ENCODE results near the gene MCRIP2.
A peak's percentile ranks its signal among the peaks of the same experiment; 100 is the strongest.
"Not testable (repeated sequence)": the region's sequence is repeated elsewhere in the genome, so short reads cannot be mapped to it uniquely, and the experiment has no call there.

Gene MCRIP2, protein sequence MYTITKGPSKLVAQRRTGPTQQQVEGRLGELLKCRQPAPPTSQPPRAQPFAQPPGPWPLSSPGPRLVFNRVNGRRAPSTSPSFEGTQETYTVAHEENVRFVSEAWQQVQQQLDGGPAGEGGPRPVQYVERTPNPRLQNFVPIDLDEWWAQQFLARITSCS

DNA sequence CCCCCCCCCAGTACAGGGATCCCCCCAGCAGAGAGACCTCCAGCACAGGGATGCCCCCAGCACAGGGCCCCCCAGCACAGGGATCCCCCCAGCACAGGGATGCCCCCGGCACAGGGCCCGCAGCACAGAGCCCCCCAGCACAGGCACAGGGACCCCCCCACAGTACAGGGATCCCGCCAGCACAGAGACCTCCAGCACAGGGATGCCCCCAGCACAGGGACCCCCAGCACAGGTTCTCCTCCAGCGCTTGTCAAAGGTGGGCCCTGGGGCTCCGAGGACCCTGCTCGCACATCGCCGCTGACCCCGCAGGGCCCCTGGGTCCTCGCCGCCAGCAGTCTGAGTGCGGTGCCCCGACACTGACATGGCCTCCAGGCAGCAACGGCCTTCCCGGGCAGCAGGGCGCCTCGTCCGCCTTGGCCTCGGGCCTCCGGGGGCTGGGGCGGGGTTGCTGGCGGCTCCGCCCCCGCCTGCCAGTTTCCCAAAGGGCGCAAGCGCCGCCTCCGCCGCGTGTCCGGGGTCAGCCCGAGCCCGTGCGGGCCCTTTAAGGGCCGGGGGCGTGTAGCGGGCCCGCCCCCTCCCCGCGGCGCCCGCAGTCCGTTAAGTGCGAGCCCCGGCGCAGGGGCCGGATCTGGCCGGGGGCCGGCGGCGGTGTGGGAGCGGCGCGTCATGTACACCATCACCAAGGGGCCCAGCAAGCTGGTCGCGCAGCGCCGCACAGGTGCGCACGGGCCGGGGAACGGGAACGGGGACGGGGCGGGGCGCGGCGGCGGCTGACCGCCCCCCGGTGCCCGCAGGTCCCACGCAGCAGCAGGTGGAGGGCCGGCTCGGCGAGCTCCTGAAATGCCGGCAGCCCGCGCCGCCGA, at the start of gene MCRIP2:
TSS of gene MCRIP2 (plus strand) at position 503 of the 863 bp plus-strand sequence. CDS start at position 667, 164 bp downstream.
- DNase-seq: peak; percentile 22 to 46

DNA sequence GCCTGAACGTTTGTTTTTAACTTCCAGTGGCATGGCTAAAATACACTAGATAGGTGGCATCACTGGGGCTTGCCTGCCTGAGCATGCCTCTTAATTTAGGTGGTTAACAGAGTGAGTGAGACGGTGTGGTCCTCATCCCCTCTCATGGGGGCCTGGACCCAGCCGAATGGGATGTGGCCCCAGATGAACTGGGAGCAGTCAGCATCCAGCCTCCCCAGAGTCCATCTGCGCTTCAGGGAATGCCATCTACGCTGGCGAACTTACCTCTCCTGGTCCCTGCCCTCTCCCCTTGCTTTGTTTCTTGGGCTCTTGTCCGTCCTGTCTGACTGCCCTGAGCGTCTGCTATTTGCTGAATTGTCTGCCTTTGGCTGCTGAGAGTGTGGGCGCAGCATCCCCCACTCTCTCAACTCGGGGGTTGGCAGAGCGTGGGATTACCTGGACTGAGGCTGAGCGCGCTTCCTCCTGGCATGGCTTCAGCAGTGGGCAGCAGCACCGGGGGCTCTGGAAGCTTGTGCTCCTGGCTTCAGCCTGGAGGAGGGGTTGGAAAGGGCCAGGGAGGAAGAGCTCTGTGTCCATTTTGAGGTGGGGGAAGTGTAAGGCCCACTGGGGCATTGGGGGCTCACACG, 49.6 kb upstream of the MCRIP2 start:
- no peak for DNase-seq

DNA sequence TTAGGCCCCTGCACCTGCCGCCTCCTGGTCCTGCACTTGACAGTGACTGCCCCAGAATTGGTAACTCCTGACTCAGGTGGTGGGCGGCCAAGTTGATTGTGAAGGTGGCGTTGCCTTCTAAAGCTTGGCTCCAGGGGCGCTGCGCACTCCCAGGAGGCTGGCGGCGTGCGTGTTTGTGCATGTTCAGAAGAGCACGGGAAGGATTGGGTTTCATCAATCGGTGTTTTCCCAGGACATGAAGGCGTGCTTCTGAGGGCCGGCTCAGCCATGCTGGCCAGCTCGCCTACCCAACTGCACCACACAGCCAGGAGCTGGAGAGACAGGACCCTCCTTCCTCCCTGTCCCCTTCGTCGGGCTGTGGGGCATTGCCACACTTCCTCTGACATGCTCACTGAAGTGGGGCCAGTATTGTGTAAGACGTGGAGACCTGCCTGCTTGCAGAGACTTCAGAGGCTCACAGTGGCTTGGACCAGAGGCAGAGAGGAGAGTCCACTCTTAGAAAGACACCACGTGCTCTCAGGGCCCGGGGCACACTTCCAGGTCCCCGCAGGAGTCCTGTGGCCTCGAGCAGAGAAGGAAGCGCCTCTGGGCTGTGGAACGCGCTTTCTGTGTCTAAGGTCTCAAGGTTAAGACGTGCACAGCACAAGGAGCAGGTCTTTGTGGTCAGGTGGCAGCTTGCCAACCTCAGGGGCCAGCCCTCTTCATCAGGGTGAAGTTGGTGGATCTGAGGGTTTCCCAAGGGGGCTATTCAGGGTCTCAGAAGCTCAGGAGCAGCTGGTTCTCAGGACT, 48.9 kb upstream of the MCRIP2 start:
- DNase-seq: peak; percentile 48 to 62

DNA sequence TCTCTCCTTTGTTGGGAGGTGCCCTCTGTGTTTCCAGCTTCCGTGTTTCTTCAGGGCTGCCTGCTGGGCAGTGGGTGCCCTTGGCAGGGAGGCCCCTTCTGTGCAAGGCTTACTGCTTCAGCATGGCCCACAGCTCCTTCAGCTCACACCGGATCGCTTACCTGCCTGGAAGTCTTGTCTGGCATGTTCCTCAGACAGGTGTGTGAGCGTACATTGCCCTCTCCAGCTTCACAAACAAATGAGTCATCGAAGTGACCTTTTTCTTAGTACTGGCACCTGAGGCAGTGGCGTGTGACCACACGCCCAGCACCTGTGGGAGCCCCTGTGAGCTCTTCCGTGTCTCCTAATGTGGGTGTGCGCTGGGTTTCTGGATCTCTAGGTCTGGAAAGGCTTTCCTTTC, 48.2 kb upstream of the MCRIP2 start:
- DNase-seq: no peak

DNA sequence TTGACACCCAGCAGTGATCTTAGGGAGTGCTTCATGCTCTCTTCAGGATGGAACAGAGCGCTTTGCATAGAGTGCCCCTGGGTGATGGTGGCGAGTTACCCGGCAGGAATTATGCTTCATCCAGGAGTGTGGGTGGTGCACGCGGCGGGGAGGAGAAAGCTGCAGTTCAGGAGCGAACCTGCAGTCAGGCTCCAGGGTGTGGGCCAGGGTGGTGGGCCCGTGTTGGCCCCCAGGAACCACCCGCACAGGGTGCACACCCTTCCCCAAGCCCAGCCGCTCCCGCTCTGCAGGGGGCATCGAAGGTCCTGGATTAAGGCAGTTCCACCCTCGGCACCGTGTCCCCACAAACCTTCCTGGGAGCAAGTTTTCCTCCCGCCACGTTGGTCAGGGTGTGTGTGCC, 47.8 kb upstream of the MCRIP2 start:
- DNase-seq: no peak

DNA sequence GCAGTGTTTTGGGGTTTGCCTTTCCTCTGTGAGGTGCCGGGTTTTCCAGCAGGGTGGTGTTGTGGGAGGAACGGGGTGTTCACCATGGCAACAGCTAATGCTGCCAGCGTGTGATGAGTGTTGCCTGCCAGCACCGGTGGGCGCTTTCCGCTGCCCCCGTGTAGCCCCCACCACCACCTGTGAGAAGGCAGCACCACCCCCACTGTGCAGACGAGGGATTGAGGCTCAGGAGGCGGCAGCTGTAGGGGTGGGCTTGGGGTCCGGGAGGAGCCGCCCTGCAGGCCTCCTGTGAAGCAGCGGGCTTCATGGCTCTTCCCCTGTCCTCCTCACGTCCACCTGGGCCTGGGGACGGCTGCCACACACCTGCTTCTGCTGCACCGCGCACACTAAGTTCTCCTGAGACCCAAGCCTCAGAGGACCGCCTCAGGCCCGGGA, 46.5 kb upstream of the MCRIP2 start:
- no peak for DNase-seq

DNA sequence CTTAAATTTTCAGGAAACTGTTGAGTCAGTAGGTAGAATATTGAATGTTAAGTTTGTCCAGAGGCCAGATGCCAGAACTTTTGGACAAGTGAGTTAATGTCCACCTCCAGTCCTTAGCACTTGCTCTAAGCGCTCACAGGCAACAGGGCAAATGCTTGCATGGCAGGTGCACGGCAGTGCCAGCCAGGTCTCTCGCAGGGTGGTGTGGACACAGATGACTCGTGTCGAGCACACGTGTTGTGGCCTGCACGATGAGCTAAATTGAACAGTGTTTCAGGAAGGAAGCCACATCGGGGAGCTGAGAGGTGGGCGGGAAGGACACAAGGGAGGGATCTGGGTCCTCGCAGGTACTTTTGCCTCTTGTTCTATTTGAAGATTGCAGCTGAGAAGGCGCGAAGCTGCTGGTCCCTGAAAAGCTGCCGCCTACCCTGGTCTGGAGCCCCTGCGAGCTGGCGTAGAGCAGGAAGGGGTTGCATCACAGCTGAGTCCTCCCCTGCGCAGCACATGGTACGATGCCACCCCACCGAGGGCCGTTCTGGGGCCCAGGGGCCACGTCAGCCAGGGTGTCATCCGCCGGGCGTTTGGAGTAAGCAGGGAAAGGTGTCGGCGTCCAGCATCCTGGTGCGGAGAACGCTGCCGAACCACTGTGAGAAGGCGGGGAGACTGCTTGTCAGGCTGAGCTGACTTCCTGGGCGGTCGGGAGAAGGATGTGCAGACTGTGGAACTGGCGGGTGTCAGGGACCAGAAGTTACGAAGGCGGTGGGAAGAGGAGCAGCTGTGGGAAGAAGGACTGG, 45.5 kb upstream of the MCRIP2 start:
- DNase-seq: peak; percentile 35 to 53

DNA sequence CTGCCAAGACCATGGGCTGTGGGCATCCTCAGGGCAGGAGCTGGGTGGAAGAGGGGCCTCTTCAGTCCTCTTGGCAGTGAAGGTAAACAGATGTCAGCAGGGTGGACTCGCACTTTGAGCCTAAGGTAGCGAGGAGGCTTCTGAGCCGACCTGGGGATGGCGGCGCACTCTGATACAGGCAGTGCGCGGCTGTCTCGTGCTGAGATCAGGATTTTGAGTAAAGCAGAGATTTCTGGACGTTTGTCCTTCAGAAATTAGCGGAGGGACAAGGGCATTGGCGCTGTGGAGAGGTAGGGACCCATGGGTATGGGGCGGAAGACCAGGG, 44.9 kb upstream of the MCRIP2 start:
- no peak for DNase-seq

DNA sequence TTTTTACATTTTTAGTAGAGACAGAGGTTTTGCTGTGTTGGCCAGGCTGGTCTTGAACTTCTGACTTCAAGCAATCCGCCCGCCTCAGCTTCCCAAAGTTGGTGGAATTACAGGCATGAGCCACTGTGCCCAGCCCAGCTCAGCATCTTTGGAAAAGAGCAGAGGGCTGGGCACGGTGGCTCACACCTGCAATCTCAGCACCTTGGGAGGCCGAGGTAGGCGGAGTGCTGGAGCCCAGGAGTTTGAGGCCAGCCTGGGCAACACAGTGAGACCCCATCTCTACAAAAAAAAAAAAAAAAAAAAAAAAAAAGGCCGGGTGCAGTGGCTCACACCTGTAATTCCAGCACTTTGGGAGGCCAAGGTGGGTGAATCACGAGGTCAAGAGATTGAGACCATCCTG, 44.0 kb upstream of the MCRIP2 start:
- not testable (repeated sequence) for DNase-seq

DNA sequence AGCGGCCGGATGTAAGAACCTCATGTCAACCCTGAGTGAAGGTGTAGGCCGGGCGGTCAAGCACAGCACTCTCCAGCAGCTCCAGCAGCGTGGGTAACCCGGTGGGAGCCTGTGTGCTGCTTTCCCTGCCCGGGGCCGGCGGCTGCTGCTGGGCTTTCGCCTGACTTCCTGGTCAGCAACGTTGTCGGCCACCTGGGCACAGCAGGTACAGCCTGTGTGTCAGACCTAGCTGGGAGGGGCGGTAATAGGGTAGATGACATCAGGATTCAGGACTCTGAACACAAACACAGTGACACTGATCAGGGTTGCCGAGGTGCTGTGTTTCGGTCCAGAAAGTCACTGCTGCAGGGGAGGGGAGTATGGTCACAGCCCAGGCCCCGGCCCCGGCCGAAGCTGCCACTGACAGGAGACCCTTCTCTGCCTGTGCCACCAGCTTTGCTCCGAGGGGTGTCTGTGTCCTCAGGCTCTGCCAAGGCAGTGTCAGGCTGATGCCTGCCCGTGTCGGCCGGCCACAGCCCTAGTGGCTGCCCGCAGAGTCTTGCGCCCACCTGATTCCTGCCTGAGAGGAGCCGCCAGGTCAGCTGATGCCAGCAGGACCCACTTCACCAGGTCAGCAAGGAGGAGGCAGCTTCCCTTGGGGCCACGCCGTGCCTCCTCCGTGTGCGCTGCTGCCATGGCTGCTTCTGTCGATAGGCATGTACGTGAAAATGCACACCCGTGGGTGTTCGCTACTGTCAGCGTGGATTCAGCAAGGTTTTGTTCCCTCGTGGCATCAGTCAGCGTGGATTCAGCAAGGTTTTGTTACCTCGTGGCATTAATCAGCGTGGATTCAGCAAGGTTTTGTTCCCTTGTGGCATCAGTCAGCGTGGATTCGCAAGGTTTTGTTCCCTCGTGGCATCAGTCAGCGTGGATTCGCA, 42.5 kb upstream of the MCRIP2 start:
- no peak for DNase-seq

DNA sequence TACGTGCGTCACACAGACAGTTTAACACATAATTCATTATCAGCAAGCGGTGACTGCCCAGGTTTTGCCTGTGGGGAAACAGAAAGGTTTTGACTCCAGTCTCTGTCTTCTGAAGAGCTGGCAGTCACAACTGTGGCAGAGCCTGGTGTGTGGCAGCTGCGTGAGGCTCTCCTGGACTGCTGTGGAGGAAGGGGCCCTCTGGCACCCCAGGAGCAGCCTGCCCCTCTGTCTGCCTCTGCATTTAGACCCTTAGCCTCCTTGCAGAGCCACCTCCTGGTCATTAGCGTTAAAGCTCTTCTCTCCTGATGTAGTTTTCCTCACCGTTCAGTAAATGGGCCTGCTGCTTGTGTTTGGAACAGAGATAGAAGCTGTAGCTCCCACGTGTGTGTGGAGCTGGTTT, 40.8 kb upstream of the MCRIP2 start:
- peak; percentile 44 to 55 for DNase-seq

DNA sequence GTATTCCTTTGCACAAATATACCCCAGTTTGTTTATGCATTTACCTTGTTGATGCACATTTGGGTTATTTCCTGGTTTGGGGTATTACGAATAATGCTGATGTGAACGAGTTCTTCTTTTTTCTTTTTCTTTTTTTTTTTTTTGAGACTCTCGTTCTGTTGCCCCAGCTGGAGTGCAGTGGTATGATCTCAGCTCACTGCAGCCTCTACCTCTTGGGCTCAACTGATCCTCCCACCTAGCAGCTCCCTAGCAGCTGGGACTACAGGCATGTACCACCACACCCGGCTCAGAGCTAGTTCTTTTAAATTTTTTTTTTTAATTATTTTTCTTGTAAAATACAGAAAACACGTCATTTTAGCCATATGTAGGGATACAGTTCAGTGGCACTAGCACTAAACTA, 37.7 kb upstream of the MCRIP2 start:
- no peak for DNase-seq

DNA sequence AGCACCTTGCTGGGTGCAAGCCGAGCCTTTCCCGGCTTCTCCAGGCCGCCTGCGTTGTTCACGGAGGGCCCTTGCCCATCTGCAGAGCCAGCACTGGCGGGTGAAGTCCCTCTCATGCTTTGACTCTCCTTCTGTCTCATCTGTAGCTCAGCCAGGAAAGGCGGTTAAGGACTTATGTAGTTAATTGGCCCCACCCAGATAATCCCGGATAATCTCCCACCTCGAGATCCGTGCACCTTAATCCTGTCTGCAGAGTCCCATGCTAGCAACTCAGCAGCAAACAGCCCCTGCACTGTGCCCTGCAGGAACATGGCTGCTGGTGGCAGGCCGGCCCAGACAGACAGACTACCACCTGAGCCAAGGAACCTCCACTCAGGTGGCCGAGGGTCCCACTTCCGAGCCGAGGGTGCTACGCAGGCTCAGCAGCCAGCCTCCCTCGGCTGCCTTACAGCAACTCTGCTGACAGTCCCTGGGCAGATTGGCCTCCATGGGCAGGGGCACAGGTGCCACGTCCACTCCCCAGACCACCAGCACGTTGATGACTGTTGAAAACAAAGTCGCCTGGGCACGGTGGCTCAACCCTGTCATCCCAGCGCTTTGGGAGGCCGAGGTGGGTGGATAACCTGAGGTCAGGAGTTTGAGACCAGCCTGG, 34.8 kb upstream of the MCRIP2 start:
- DNase-seq: no peak

DNA sequence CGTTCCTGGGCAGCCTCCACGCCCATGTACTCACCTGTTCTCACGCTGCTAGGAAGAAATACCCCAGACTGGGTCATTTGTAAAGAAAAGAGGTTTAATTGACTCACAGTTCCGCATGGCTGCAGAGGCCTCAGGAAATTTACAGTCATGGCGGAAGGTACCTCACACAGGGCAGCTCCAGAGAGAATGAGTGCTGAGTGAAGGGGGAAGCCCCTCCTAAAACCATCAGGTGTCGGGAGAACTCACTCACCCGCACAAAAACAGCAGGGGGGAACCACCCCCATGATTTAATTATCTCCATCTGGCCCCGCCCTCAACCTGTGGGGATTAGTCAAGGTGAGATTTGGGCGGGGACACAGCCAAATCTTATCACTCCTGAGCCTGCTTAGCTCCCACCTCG, 33.6 kb upstream of the MCRIP2 start:
- no peak for DNase-seq

DNA sequence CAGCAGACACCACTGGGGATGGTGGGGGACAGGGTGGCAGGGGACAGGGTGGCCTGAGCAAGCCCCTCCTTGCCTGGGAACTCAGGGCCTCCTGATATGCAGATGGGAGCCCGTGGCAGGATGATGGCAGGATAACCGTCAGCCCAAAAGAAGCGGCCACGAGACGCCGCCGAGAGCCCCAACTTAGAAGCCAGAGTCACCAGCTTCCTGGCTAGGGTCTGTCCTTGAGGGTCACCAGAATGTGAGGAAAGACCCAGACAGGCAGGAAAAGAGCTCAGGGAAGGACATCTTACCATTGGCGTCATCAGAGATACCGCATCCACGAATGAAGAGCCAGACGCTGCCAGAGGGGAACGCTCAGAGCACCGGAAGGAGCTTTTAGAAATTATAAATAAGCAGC, 32.3 kb upstream of the MCRIP2 start:
- DNase-seq: no peak

DNA sequence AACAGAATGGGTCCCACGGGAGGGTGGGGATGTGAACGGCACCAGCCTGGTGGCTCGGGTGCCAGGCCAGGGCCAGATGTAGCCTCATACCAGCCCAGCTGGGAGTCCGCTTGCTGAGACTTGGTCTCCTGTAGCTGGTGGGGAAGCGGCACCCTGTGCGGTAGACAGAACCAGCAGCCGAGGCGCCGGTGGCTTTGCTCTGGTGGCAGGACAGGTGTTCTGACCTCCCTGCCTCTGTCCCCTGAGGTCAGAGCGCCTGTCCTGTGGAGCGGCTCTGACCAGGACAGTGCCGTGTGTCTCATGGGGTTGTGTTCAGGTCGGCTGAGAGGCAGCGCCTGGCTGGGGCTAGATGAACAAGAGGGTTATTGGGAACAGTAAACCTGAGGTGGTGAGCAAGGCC, 31.6 kb upstream of the MCRIP2 start:
- DNase-seq: no peak

DNA sequence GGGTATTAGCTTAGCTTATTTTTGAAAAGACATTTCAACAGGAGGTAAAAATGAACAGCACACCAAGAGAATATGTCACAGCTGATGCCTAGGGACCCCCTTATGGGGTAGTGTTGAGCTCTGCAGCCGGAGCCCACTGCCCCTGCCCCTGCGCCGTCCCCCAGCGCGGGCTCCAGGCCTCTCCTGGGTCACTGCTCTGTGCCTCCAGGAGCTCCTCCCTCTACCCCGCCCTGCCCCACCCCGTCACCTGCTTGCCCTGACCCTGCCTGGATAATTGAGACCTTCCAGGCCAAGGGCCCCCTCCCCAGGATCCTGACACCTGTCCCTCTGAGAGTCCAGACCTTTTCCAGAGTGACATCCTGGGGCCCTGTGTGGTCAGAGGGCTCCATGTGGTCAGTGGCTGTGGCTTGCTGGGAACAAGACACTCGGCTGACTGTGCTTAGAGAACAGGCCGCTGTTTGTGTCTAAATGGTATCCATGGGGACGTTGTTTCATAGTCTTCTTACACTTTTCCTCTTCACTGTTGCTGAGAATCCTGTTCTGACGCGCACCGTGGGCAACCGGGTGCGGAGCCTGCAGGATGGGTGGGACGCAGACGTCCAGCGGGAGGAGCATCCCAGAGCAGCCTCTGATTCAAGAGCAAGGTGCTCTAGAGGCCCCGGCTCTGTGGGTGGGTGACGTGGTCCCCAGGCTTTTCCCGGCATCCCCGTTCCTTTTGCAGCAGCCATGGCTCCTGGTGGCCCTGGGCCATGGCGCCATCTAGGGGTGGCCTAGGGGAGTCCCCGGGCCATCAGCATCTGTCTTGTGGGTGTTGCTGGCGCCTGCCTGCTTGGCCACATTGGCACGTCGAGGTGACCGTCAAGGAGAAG, 30.9 kb upstream of the MCRIP2 start:
- DNase-seq: no peak

DNA sequence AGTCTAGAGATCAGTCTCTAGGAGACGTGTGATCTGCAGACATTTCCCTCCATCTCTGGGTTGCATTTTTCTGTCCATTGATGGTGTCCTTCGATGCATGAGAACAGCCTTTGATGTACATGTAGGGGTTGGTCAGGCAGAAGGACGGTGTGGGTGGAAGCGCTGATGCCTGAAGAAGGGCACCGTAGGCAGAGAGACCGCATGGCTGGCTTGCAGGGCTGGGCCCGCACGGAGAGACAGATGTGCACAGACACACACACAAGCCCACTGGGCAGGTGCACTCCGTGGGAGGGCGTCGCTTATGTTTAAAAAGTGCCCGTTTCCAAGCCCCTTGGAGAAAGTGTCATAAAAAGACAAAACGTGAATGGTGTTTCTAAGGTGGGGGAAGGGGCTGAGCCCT, 26.5 kb upstream of the MCRIP2 start:
- DNase-seq: no peak

DNA sequence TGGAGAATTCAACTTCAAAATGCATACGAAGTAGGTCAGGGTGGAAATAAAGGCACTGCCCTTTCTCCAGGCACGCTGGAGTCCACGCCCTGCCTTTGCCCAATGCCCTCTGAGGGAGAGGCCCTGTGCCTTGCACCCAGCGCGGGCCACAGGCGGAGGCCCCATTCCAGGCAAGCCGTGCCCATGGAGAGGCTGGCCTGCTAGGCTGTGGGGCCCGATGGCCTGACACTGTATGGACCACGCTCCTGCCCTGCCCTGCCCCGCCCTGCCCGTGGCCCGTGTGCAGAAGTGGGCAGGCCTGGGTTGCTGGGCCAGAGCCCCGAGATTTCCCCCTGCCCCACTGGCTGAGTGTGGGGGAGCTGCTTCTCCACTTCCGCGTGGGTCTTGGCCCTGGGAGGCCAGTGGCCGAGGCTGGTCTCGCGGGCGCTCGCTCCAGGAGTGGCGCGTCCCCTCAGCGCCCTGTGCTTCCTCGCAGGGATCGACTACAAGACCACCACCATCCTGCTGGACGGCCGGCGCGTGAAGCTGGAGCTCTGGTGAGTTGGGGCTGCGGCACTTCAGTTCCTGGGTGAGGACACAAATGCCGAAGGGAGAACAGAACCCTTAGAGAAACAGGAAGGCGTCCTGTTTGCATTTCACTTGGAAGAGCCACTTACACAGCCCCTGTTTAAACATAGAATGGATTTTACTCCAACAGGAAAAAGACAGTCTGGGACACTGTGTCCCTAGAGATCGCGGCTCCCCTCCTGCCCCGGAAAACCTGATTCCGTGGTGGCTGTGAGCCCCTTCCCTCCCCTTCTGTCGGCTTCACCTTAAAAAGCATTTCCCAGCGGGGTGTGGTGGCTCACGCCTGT, 24.7 kb upstream of the MCRIP2 start:
- no peak for DNase-seq
